GM10248 (cell line): ENCODE data around the gene AMHR2.

ENCODE experiments used
- CTCF ChIA-PET: fragments of 300-600 bp; sonication (Branson Sonifier 250); formaldehyde crosslinking; extraction: SDS; loops from one replicate; lab custom pipeline; 2021; ENCODE audit warnings: antibody characterized with exemption; lab: Yijun Ruan, JAX
- POLR2A ChIA-PET: fragments of 350-650 bp; sonication (Branson Sonifier 250); formaldehyde crosslinking; extraction: SDS; loops from one replicate; lab custom pipeline; 2020; ENCODE audit warnings: antibody characterized with exemption; lab: Yijun Ruan, JAX
- DNase-seq: peaks from one replicate; pipeline ENCODE4 v3.0.0; 2012; ENCODE audit errors: extremely low spot score
- TF ChIP-seq, protein P1 (sequence below): IDR thresholded peaks from 2 replicates; pipeline ENCODE4 v1.5.1; 2012; ENCODE audit warnings: mild to moderate bottlenecking, low read depth; ENCODE audit errors: extremely low read depth, missing control alignments, control extremely low read depth

Gene AMHR2

GRCh38 chr12:53466640-53467039 lies 43.0 kb downstream of the AMHR2 start:
- DNase-seq = no peak
- POLR2A ChIA-PET = interaction anchor here (2.0 kb wide), 1 partner anchor 10 kb away, joined by 8 read pairs; no protein-coding TSS in a partner anchor
- CTCF ChIA-PET = interaction anchor here (3.4 kb wide), 1 partner anchor 9 kb away, joined by 22 read pairs; no protein-coding TSS in a partner anchor
- TF ChIP-seq, protein P1, sequence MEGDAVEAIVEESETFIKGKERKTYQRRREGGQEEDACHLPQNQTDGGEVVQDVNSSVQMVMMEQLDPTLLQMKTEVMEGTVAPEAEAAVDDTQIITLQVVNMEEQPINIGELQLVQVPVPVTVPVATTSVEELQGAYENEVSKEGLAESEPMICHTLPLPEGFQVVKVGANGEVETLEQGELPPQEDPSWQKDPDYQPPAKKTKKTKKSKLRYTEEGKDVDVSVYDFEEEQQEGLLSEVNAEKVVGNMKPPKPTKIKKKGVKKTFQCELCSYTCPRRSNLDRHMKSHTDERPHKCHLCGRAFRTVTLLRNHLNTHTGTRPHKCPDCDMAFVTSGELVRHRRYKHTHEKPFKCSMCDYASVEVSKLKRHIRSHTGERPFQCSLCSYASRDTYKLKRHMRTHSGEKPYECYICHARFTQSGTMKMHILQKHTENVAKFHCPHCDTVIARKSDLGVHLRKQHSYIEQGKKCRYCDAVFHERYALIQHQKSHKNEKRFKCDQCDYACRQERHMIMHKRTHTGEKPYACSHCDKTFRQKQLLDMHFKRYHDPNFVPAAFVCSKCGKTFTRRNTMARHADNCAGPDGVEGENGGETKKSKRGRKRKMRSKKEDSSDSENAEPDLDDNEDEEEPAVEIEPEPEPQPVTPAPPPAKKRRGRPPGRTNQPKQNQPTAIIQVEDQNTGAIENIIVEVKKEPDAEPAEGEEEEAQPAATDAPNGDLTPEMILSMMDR = no peak

- TF ChIP-seq, protein P1 = no peak
- no peak for DNase-seq
- CTCF ChIA-PET = interaction anchor here (0.9 to 1.6 kb wide), 2 partner anchors 14 to 115 kb away, joined by 3 read pairs; no protein-coding TSS in a partner anchor
- POLR2A ChIA-PET = interaction anchor here (2.0 kb wide), 1 partner anchor 9 kb away, joined by 8 read pairs; no protein-coding TSS in a partner anchor
Observed at GRCh38 chr12:53467082-53467481, 43.4 kb downstream of the AMHR2 start.

DNA sequence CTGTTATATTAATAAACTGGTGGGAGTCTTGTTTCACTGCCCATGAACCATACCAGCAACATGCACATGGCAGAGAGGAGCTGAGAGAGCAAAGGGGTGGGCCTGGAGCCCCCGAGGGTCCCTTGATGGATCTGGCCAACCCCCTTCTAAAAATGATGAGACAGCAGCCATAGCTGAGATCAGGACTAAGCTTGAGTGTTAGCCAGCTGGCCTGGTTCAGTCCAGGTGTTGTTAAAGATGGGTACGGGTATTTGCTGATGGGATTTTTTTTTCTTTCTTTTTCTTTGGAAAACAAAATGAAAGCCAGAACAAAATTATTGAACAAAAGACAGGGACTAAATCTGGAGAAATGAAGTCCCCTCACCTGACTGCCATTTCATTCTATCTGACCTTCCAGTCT lies 44.2 kb downstream of the AMHR2 start:
- TF ChIP-seq, protein P1 = no peak
- ChIA-PET CTCF (interaction anchor here (0.9 to 1.6 kb wide), 4 partner anchors 9 to 115 kb away, joined by 3 to 4 read pairs (median 3); no protein-coding TSS in a partner anchor), POLR2A (interaction anchor here (1.5 to 2.0 kb wide), 3 partner anchors 9 to 33 kb away, joined by 4 to 8 read pairs (median 8); partner anchors contain the start of gene TARBP2)
- DNase-seq = no peak

DNA sequence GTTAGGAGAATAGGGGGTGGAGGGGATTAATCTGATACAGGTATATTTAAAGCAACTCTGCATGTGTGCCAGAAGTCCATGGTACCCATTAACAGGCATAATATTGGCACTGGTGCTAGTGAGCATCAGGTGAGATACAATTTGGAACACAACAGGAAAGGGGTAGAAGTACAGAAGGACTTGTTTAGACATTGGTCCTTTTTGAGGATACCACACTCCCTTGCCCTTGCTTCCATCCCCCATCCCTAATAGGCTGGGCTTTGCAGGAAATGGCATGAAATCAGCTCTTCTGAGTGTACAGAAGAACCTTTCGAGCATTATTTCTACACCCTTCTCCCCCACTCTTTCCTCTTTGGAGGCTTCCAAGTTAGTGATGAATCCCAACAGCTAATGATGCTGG lies 44.6 kb downstream of the AMHR2 start:
- ChIA-PET POLR2A (interaction anchor here (1.0 to 2.0 kb wide), 4 partner anchors 8 to 33 kb away, joined by 3 to 8 read pairs (median 6); partner anchors contain the start of gene TARBP2), CTCF (interaction anchor here (1.1 to 1.6 kb wide), 4 partner anchors 9 to 13 kb away, joined by 3 to 4 read pairs (median 3); no protein-coding TSS in a partner anchor)
- DNase-seq = no peak
- TF ChIP-seq, protein P1 = no peak

- ChIA-PET POLR2A (interaction anchor here (0.7 to 1.0 kb wide), 2 partner anchors 15 to 227 kb away, joined by 6 to 8 read pairs; no protein-coding TSS in a partner anchor), CTCF (interaction anchor here (1.0 to 4.3 kb wide), 5 partner anchors 10 to 127 kb away, joined by 4 to 20 read pairs (median 5); no protein-coding TSS in a partner anchor)
- TF ChIP-seq, protein P1 = no peak
- DNase-seq = no peak
Observed at GRCh38 chr12:53472056-53472582, 48.5 kb downstream of the AMHR2 start.

- CTCF ChIA-PET = interaction anchor here (0.6 to 4.3 kb wide), 9 partner anchors 8 to 261 kb away, joined by 3 to 22 read pairs (median 4); partner anchors contain the start of gene TARBP2
- TF ChIP-seq, protein P1 = no peak
- POLR2A ChIA-PET = interaction anchor here (1.3 to 1.6 kb wide), 3 partner anchors 10 to 27 kb away, joined by 3 to 8 read pairs (median 3); partner anchors contain the start of gene TARBP2
- no peak for DNase-seq
Observed at GRCh38 chr12:53474077-53474476, 50.4 kb downstream of the AMHR2 start.
